SJCRH30 (cell line): ENCODE data around the gene KAZN. TPM values are rescaled to one million over a fixed set of nuclear protein-coding genes. Genes with fewer than 3 reads are reported as not detected.

ENCODE experiments used
- DNase-seq, 2 experiments: peaks; one replicate each; pipeline ENCODE4 v3.0.0-alpha.2; 2015 to 2020
- H3K27ac ChIP-seq: fragments of 250-450 bp; sonication (Bioruptor Pico); 2 replicates; pipeline ENCODE4 v1.5.1; 2020; ENCODE audit warnings: mild to moderate bottlenecking, moderate library complexity
- H3K27me3 ChIP-seq: fragments of 250-450 bp; sonication (Bioruptor Pico); 2 replicates; pipeline ENCODE4 v1.5.1; 2020; ENCODE audit warnings: mild to moderate bottlenecking, moderate library complexity
- H3K36me3 ChIP-seq: fragments of 250-450 bp; sonication (Bioruptor Pico); 2 replicates; pipeline ENCODE4 v1.5.1; 2020; ENCODE audit warnings: mild to moderate bottlenecking, moderate library complexity
- H3K4me1 ChIP-seq: fragments of 250-450 bp; sonication (Bioruptor Pico); 2 replicates; pipeline ENCODE4 v1.5.1; 2020; ENCODE audit warnings: mild to moderate bottlenecking, moderate library complexity
- H3K4me3 ChIP-seq: fragments of 250-450 bp; sonication (Bioruptor Pico); 2 replicates; pipeline ENCODE4 v1.5.1; 2020; ENCODE audit warnings: mild to moderate bottlenecking, moderate library complexity
- H3K9me3 ChIP-seq: fragments of 250-450 bp; sonication (Bioruptor Pico); replicated peaks from 2 replicates; pipeline ENCODE4 v1.5.1; 2020; ENCODE audit warnings: mild to moderate bottlenecking, moderate library complexity
- total RNA-seq: library from RNA; depleted of rRNA; stranded (reverse); fragments of >200 nt; shearing (Covaris generic); gene quantifications from 2 replicates; pipeline ENCODE4 v1.2.3, GENCODE V29; 2014

The KAZN gene
- total RNA-seq, 1 experiment from 2014 or later: 0.10 TPM

DNA sequence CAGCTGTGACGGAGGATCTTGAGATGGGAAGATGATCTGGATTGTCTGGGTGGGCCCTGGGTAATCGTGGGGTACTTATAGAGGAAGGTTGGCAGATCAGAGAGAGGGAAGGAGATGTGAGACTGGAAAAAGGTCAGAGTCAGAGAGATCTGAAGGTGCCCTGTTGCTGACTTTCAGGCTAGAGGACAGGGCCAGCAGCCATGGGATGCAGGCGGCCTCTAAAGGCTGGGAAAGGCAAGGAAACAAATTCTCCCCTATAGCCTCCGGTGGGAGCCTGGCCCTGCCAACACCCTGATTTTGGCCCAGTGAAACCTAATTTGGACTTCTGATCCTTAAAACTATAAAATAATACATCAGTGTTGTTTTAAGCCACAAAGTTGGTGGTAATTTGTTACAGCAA lies 401.5 kb downstream of the KAZN start:
- no peaks in the 10 kb centered on the region for H3K4me1 ChIP-seq
- no peaks in the 10 kb centered on the region for H3K36me3 ChIP-seq
- no peaks in the 10 kb centered on the region for H3K9me3 ChIP-seq
- H3K27me3 ChIP-seq: no peaks in the 10 kb centered on the region; the same call in 1 of the 2 replicates
- no peak for DNase-seq
- H3K27ac ChIP-seq: no peak overlapping the region
- H3K4me3 ChIP-seq: no peak overlapping the region

DNA sequence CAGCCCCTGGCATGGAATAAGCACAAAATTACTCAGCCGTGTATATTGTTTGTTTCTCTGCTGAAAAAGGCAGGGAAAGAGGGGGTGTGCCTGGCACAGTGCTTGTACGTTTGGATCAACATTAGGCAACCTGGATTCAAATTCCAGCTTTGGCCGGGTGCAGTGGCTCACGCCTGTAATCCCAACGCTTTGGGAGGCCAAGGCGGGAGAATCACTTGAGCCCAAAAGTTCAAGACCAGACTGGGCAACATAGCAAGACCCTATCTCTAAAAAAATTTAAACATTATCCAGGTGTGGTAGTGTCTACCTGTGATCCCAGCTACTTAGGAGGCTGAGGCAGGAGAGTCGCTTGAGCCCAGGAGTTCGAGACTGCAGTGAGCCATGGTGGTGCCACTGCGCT lies 402.2 kb downstream of the KAZN start:
- DNase-seq: no peak
- no peaks in the 10 kb centered on the region; the same call in 1 of the 2 replicates for H3K27me3 ChIP-seq
- H3K27ac ChIP-seq: no peak overlapping the region
- no peak overlapping the region for H3K4me3 ChIP-seq
- no peaks in the 10 kb centered on the region for H3K4me1 ChIP-seq
- H3K36me3 ChIP-seq: no peaks in the 10 kb centered on the region
- H3K9me3 ChIP-seq: no peaks in the 10 kb centered on the region

DNA sequence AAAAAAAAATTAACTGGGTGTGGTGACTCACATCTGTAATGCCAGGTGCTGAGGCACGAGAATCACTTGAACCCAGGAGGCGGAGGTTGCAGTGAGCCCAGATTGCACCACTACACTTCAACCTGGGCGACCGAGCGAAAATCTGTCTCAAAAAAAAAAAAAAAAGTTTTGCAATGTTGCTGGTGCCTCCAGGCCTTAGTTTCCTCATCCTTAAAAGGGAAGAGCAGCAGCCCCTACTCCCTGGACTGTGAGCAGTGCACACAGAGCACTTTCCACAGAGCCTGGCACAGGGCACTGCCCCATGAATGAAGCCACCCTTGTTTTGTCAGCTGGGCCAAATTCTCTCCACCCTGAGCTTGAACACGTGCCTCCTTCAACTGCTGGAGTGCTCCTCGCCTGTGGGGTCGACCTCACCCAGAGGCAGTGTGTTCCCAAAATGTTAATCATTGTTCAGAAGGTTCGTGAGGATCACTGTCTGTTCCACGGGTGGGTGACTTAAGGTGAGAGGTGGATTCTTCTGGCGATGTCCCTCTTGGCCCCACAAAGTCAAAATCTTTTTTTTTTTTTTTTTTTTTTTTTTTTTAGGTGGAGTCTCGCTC lies 402.9 kb downstream of the KAZN start:
- Histone ChIP-seq H3K4me3 (no peak overlapping the region), H3K4me1 (no peaks in the 10 kb centered on the region), H3K9me3 (no peaks in the 10 kb centered on the region), H3K27me3 (no peaks in the 10 kb centered on the region; the same call in 1 of the 2 replicates), H3K36me3 (no peaks in the 10 kb centered on the region), H3K27ac (no peak overlapping the region)
- no peak for DNase-seq

DNA sequence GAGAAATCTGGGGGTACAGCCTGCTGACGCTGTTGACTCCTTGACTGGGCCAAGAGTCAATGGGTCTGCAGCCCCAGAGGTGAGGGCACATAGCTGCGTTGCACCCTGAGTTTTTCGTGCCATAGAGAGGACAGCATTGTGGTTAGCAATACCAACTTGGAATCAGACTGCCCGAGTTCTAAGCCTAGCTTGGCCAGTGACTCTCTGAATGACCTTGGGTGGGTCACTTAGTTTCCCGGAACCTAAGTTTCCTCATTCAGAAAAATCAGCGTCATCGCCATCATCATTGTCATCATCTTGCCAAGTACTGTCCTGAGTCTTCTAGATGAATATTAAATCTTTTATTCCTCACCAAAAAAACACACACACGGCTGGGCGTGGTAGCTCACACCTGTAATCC lies 403.8 kb downstream of the KAZN start:
- H3K4me3 ChIP-seq: no peak overlapping the region
- no peaks in the 10 kb centered on the region for H3K36me3 ChIP-seq
- no peaks in the 10 kb centered on the region for H3K4me1 ChIP-seq
- no peaks in the 10 kb centered on the region for H3K9me3 ChIP-seq
- no peak for DNase-seq
- no peak overlapping the region for H3K27ac ChIP-seq
- H3K27me3 ChIP-seq: no peaks in the 10 kb centered on the region; the same call in 1 of the 2 replicates

DNA sequence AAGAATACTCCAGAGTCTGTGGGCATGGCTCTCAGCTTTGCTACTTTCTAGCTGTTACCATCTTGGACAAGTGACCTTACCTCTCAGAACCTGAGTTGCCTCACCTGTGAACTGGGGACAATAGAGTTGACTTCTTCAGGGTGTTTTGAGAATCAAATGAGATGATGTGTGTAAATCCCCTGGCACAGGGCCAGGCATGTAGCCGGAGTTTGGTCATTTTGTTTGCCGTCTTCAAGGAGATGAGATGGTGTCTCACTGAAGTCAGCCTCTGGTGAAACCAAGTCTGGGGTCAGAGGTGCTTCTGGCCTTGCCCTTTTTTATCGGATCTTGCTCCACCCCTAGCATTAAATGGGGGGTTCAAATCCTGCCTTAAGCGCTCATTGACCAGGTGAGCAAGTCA lies 405.9 kb downstream of the KAZN start:
- H3K4me3 ChIP-seq: no peak overlapping the region
- no peak for DNase-seq
- no peak overlapping the region for H3K27ac ChIP-seq

DNA sequence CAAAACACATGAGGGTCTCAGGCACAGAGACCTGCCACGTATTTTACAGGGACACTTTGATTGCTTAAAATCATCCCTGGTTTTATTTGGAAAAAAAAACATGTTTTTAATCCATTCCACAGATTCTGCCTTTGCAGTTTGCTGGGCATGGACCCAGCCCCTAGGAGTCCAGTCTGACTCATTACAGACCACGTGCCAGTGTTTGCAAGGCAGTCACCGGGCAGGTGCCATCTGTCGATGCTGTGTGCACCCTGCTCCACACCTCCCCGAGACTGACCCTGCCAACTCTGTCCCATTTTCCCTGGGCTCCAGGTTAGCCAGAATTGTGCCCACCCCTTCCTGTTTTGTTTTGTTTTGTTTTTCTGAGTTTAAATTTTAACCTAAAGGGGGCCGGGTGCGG lies 406.6 kb downstream of the KAZN start:
- H3K4me1 ChIP-seq: no peaks in the 10 kb centered on the region
- no peaks in the 10 kb centered on the region for H3K36me3 ChIP-seq
- no peak overlapping the region for H3K27ac ChIP-seq
- DNase-seq: no peak
- peaks cover 4% of the 10 kb centered on the region; the same call in 1 of the 2 replicates for H3K27me3 ChIP-seq
- no peak overlapping the region for H3K4me3 ChIP-seq
- no peaks in the 10 kb centered on the region for H3K9me3 ChIP-seq

More for the DNA sequence above, 405.9 kb downstream of the KAZN start:
- no peaks in the 10 kb centered on the region for H3K9me3 ChIP-seq
- no peaks in the 10 kb centered on the region for H3K36me3 ChIP-seq
- H3K27me3 ChIP-seq: peaks cover 3% of the 10 kb centered on the region; the same call in 1 of the 2 replicates
- no peaks in the 10 kb centered on the region for H3K4me1 ChIP-seq

DNA sequence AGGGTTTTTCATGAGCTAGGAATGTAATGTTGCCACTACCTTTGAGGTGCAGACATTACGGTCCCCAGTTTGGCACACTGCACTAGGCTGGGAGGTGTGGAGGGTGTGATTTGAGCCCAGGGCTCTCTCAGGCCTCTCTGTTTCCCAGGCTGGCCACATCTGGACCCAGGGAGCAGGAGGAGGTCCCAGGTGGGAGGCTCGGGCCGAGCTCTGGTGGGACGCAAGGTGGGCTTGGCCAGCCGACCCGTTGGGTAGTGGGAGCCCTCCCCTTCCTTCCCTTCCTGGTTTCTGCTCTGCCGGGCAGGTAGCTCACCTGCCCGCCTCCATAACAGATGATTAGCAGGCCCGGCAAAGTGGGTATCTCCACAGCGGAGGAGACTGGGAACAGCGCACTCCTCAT lies 408.9 kb downstream of the KAZN start:
- Histone ChIP-seq H3K27me3 (peaks cover 4% of the 10 kb centered on the region; the same call in 1 of the 2 replicates), H3K36me3 (no peaks in the 10 kb centered on the region), H3K4me3 (no peak overlapping the region), H3K27ac (no peak overlapping the region), H3K9me3 (no peaks in the 10 kb centered on the region), H3K4me1 (no peaks in the 10 kb centered on the region)
- no peak for DNase-seq

DNA sequence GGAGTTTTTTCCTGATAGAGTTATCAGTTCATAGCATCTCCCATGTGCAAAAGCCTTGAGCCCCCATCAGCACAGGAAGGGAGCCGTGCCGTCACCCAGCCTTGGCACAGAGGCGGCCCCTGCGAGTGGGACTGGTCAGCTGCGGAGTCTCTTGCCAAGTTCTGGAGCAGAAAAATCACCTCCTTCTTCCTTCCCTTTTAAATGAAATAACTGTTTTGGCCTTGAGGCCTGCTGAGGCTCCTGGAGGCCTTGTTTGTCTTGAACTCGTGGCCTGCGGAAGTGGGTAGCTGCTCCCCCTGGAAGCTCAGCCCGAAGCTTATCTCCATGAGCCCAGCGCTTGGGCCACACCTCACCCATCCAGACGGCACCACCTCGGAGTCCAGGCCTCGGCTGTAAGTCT lies 409.4 kb downstream of the KAZN start:
- Histone ChIP-seq H3K4me3 (no peak overlapping the region), H3K36me3 (no peaks in the 10 kb centered on the region), H3K27ac (no peak overlapping the region), H3K9me3 (no peaks in the 10 kb centered on the region), H3K27me3 (peaks cover 4% of the 10 kb centered on the region; the same call in 1 of the 2 replicates), H3K4me1 (no peaks in the 10 kb centered on the region)
- no peak for DNase-seq

DNA sequence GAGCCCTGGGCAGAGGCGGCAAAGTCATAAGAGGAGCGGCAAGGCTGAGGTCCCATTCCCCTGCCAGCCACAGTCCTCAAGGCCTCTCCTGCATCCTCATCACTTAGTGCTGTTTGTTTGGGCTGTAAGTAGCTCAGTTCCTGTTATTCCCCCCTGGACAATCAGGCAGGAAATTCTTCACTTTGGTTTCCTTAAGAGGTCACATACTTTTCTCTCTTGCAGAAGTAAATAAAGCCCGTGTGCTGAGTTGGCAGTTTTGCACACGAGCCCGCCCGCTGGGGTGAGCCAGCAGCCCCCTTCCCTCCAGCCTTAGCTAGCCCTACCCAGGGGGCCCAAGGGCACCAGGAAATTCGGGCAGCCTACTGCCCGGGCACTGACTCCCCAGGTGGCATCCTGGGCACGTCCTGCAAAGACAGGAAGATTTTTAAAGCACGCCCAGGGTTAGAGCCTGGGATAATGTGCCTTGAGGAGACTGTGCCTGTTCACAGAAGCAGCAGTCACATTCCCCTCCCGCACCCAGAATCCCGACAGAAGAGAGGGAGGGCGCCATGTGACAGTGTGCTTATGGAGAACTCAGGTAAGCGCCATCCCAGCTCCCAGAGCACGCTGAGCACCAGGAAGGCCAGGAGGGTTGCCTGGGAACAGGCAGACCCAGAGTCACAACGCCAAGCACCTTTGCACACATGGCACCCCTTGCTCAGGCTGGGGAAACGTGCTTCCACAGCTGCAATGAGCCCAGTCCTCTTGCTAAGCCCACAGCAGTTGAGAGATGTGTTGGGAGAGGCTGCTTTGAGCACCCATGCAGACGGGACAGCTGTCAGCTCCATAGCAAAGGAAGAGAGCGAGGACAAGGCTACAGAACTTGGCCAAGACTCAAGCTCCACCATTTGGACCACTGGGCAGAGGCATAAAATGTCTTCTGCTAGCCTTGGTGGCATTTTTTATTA lies 410.6 kb downstream of the KAZN start:
- peaks cover 4% of the 10 kb centered on the region; the same call in 1 of the 2 replicates for H3K27me3 ChIP-seq
- H3K36me3 ChIP-seq: no peaks in the 10 kb centered on the region
- H3K4me3 ChIP-seq: no peak overlapping the region
- DNase-seq: no peak
- H3K27ac ChIP-seq: no peak overlapping the region
- H3K9me3 ChIP-seq: no peaks in the 10 kb centered on the region
- H3K4me1 ChIP-seq: no peaks in the 10 kb centered on the region

DNA sequence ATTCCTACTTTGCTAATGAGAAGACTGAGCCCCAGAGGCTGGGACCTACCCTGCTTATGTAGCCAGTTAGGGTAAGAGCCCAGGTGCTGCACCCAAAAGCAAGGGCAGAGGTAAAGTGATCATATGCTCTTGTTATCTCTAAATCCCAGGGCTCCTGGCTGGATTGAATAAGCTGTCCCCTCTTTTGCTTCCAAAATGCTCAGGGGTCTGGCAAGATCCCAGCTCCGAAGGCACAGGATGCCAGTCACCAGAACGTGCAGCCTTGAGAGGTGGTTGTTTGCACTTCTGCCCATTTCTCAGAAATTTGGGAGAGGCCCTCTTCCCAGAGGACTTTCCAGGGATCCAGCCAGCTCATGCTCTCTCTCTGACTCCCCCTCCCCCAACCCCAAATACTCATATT lies 412.7 kb downstream of the KAZN start:
- H3K27ac ChIP-seq: no peak overlapping the region
- H3K4me1 ChIP-seq: no peaks in the 10 kb centered on the region
- no peaks in the 10 kb centered on the region for H3K36me3 ChIP-seq
- no peak for DNase-seq
- no peak overlapping the region for H3K4me3 ChIP-seq
- peaks cover 4% of the 10 kb centered on the region; the same call in 1 of the 2 replicates for H3K27me3 ChIP-seq
- no peaks in the 10 kb centered on the region for H3K9me3 ChIP-seq

DNA sequence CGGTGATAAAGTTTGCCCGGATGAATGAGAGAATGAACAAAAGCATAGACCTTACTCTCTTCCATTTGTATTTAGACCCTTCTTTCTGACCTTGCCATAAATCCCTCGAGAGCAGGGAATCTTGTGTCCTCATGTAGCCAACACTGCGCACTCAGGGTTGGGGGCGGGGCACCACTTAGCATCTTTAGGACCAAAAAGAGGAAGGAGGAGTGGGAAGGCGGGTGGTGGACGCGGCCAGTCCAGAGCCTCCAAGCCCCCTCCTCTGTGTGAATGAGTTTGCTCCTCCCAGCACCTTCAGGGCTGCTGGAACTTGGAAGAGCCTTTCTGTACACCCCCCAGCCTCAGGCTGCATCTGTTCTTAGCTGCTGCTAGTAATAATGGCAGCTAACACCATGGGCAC lies 413.2 kb downstream of the KAZN start:
- H3K4me3 ChIP-seq: no peak overlapping the region
- no peaks in the 10 kb centered on the region for H3K36me3 ChIP-seq
- H3K4me1 ChIP-seq: no peaks in the 10 kb centered on the region
- H3K9me3 ChIP-seq: no peaks in the 10 kb centered on the region
- H3K27ac ChIP-seq: no peak overlapping the region
- peaks cover 4% of the 10 kb centered on the region; the same call in 1 of the 2 replicates for H3K27me3 ChIP-seq
- DNase-seq: no peak

DNA sequence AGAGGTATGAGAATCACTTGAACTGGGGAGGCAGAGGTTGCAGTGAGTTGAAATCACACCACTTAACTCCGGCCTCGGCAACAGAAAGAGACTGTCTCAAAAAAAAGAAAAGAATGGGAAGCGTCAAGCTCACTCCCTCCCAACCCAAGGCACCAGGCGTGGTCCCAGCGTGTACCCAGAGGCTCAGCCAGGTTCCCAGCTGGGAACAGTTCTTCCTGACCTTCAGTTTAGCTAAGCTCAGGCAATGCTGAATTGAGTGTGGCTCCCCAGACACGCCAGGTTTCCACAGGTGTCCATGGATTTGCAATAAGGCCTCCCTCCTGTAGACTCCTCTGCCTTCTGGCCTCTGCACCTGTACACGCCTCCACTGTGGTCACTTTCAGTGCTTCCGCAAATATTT lies 414.3 kb downstream of the KAZN start:
- Histone ChIP-seq H3K9me3 (no peaks in the 10 kb centered on the region), H3K27me3 (peaks cover 4% of the 10 kb centered on the region; the same call in 1 of the 2 replicates), H3K36me3 (no peaks in the 10 kb centered on the region), H3K27ac (no peak overlapping the region), H3K4me1 (no peaks in the 10 kb centered on the region), H3K4me3 (no peak overlapping the region)
- no peak for DNase-seq

DNA sequence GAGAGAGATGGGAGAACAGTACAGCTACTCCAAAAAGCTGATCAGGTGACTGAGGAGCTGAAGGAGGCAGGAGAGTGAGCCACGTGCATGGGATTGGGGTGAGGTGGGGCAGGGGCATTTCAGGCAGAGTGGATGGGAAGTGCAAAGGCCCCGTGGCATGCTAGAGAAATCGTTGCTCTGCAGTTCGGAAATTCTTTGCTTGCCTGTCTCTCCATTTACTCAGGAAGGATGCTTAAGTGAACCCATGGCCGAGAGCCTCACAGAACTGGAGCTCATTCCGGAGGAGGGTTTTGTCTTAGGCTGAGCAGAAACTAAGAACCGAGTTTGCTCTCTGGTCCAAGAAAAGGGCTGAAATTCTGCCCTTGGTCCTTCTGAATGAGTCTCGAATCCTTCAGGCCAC lies 415.3 kb downstream of the KAZN start:
- DNase-seq: no peak
- no peaks in the 10 kb centered on the region for H3K4me1 ChIP-seq
- no peak overlapping the region for H3K27ac ChIP-seq

DNA sequence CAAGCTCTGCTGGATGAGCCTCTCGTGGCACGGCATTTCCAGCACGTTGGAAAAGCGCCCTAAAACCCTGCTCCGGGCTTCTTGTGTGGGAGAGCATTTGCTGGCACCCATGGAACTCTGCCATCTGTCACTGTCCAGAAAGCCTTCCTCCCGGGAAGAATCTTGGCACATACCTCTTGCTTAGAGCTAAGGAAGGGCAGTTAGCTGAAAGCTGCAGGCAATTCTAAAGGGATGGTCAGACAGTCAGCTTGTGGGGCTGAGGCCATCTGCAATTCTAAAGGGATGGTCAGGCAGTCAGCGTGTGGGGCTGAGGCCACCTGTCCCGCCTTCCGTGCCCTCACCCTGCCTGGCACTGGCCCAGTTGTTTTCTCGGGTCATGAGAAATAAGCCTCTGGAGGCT lies 416.0 kb downstream of the KAZN start:
- Histone ChIP-seq H3K4me1 (no peaks in the 10 kb centered on the region), H3K9me3 (no peaks in the 10 kb centered on the region), H3K4me3 (no peak overlapping the region), H3K36me3 (no peaks in the 10 kb centered on the region), H3K27me3 (no peaks in the 10 kb centered on the region; the same call in 1 of the 2 replicates), H3K27ac (no peak overlapping the region)
- DNase-seq: no peak

More for the DNA sequence above, 415.3 kb downstream of the KAZN start:
- Histone ChIP-seq H3K36me3 (no peaks in the 10 kb centered on the region), H3K9me3 (no peaks in the 10 kb centered on the region), H3K4me3 (no peak overlapping the region), H3K27me3 (peaks cover 4% of the 10 kb centered on the region; the same call in 1 of the 2 replicates)

DNA sequence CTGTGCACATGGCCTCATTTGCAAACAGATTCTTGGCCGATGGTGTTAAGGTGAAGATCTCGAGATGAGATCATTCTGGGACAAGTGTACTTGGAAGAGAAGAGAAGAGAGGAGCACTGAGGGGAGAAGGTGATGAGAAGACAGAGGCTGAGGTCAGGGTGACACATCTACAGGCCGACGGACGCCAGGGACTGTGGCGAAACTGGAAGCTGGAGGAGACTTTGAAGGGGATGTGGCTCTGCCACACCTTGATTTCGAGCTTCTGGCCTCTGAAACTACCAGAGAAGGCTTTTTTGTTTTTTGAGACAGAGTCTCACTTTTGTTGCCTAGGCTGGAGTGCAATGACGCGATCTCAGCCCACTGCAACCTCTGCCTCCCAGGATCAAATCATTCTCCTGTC lies 417.5 kb downstream of the KAZN start:
- H3K4me3 ChIP-seq: no peak overlapping the region
- H3K36me3 ChIP-seq: no peaks in the 10 kb centered on the region
- no peaks in the 10 kb centered on the region for H3K9me3 ChIP-seq
- no peaks in the 10 kb centered on the region for H3K4me1 ChIP-seq
- H3K27ac ChIP-seq: no peak overlapping the region
- DNase-seq: no peak
- no peaks in the 10 kb centered on the region for H3K27me3 ChIP-seq
